HCT116 (cell line): ENCODE measurements around the gene CRHR1. TPM values are rescaled to one million over a fixed set of nuclear protein-coding genes. Genes with fewer than 3 reads are reported as not detected.

Experiments
- ATAC-seq: fragments of 200-7000 bp; cut with Tn5 transposase; 2 replicates; pipeline ENCODE4 v1.9.1; 2020; ENCODE audit warnings: mild to moderate bottlenecking, moderate library complexity
- BruUV-seq: library from RNA; stranded (reverse); fragments of 400-500 nt; replicated peaks from 2 replicates; lab custom pipeline; 2021; lab: Mats Ljungman, UMichigan
- CTCF ChIA-PET: fragments of 300-600 bp; sonication (Branson Sonifier 250); formaldehyde crosslinking; loops from one replicate; lab custom pipeline; 2021; ENCODE audit warnings: antibody characterized with exemption; lab: Charles Lee
- POLR2A ChIA-PET: fragments of 300-600, 350-600 bp; sonication (Branson Sonifier 250); formaldehyde crosslinking; loops from one replicate; lab custom pipeline; 2021; ENCODE audit warnings: antibody characterized with exemption; lab: Charles Lee
- RAD21 ChIA-PET, 2 experiments: fragments of 300-600 bp; sonication (Branson Sonifier 250); formaldehyde crosslinking; loops; one replicate each; lab custom pipeline; 2023; ENCODE audit warnings: low total read pairs in 2 of 2; ENCODE audit not compliant: uncharacterized antibody in 2 of 2, unreplicated experiment in 2 of 2, low non-redundant PET in 1 of 2; lab: Charles Lee
- DNase-seq: peaks from one replicate; pipeline ENCODE4 v3.0.0-alpha.2; 2010; ENCODE audit warnings: low read depth, low spot score
- H2AFZ ChIP-seq: fragments of 200-600 bp; shearing (Covaris generic), sonication (generic); 2 replicates; pipeline ENCODE4 v1.6.1; 2017; ENCODE audit warnings: low read depth, mixed run types, mixed read lengths, antibody characterized with exemption, low read length; ENCODE audit not compliant: poor library complexity, severe bottlenecking
- H3K27ac ChIP-seq: 2 replicates; pipeline ENCODE4 v1.5.1; 2012; ENCODE audit warnings: low read depth, low read length
- H3K27me3 ChIP-seq: fragments of 200-600 bp; sonication (generic); 2 replicates; pipeline ENCODE4 v1.6.1; 2016; ENCODE audit warnings: mixed run types, low read length, mixed read lengths; ENCODE audit not compliant: insufficient read depth
- H3K36me3 ChIP-seq, 2 experiments: fragments of 200-500 bp in 1 of 2; fragments of 200-600 bp in 1 of 2; sonication (Bioruptor generic) in 1 of 2; sonication (generic) in 1 of 2; 2 replicates each; pipeline versions ENCODE4 v1.5.1 to v1.6.1; 2014 to 2016; ENCODE audit warnings: low read length in 2 of 2, inconsistent platforms in 1 of 2, mixed read lengths in 1 of 2, mixed run types in 1 of 2; ENCODE audit not compliant: insufficient read depth in 2 of 2, control insufficient read depth in 1 of 2
- H3K4me1 ChIP-seq, 2 experiments: fragments of 200-600 bp in 1 of 2; sonication (generic) in 1 of 2; 2 replicates each; pipeline versions ENCODE4 v1.5.1 to v1.6.1; 2012 to 2017; ENCODE audit warnings: low read length in 2 of 2, inconsistent platforms in 1 of 2, mild to moderate bottlenecking in 1 of 2, mixed read lengths in 1 of 2, mixed run types in 1 of 2, moderate library complexity in 1 of 2; ENCODE audit not compliant: insufficient read depth in 2 of 2, control insufficient read depth in 1 of 2
- H3K4me2 ChIP-seq: fragments of 200-600 bp; sonication (generic); 2 replicates; pipeline ENCODE4 v1.6.1; 2017; ENCODE audit warnings: mixed run types, low read length, mixed read lengths
- H3K4me3 ChIP-seq, 2 experiments: fragments of 200-600 bp in 1 of 2; sonication (generic) in 1 of 2; replicated peaks in 1 of 2; 2 replicates each; pipeline ENCODE4 v1.5.1; 2011 to 2016; ENCODE audit warnings: low read length in 2 of 2, control low read depth in 1 of 2, low read depth in 1 of 2, mild to moderate bottlenecking in 1 of 2, mixed read lengths in 1 of 2, mixed run types in 1 of 2
- H3K79me2 ChIP-seq: fragments of 200-600 bp; sonication (generic); 2 replicates; pipeline ENCODE4 v1.6.1; 2017; ENCODE audit warnings: mild to moderate bottlenecking, mixed run types, low read length, moderate library complexity, mixed read lengths; ENCODE audit not compliant: insufficient read depth
- H3K9ac ChIP-seq: fragments of 200-600 bp; sonication (generic); 2 replicates; pipeline ENCODE4 v1.6.1; 2016; ENCODE audit warnings: low read length, mixed read lengths
- H3K9me2 ChIP-seq: fragments of 200-600 bp; sonication (generic), shearing (Covaris generic); 2 replicates; pipeline ENCODE4 v1.6.1; 2017; ENCODE audit warnings: mixed run types, mild to moderate bottlenecking, moderate library complexity; ENCODE audit not compliant: insufficient read depth
- H3K9me3 ChIP-seq, 2 experiments: fragments of 200-500 bp in 1 of 2; fragments of 200-600 bp in 1 of 2; sonication (Bioruptor generic) in 1 of 2; sonication (generic) in 1 of 2; 2 replicates each; pipeline ENCODE4 v1.6.1; 2014 to 2017; ENCODE audit warnings: low read length in 2 of 2, mixed read lengths in 2 of 2, inconsistent platforms in 1 of 2, low read depth in 1 of 2, mild to moderate bottlenecking in 1 of 2, mixed run types in 1 of 2, moderate library complexity in 1 of 2; ENCODE audit not compliant: control insufficient read depth in 1 of 2, insufficient read depth in 1 of 2
- H4K20me1 ChIP-seq: fragments of 200-600 bp; sonication (generic), shearing (Covaris generic); 2 replicates; pipeline ENCODE4 v1.6.1; 2017; ENCODE audit warnings: mixed run types, mild to moderate bottlenecking, moderate library complexity; ENCODE audit not compliant: insufficient read depth
- EGR1 ChIP-seq: IDR thresholded peaks from 2 replicates; pipeline ENCODE4 v1.6.1; 2012; ENCODE audit warnings: low read depth
- EZH2 ChIP-seq: fragments of 200-600 bp; sonication (generic); IDR thresholded peaks from 2 replicates; pipeline ENCODE4 v1.6.1; 2017; ENCODE audit warnings: antibody characterized with exemption, mixed run types
- JUND ChIP-seq: IDR thresholded peaks from 2 replicates; pipeline ENCODE4 v1.6.1; 2012
- POLR2AphosphoS5 ChIP-seq: IDR thresholded peaks from 2 replicates; pipeline ENCODE4 v1.6.1; 2011; ENCODE audit warnings: mild to moderate bottlenecking, low read depth, low read length, moderate library complexity
- TCF7L2 ChIP-seq: IDR thresholded peaks from 2 replicates; pipeline ENCODE4 v1.7.0; 2011; ENCODE audit warnings: borderline replicate concordance, inconsistent platforms; ENCODE audit not compliant: insufficient read depth, insufficient read length; ENCODE audit errors: extremely low read depth
- ZFX ChIP-seq: fragments of 450-650 bp; IDR thresholded peaks from 2 replicates; pipeline ENCODE4 v1.6.1; 2017
- intact Hi-C: fragments of 100-400 bp; cut with micrococcal nuclease; formaldehyde crosslinking; loops from 2 replicates; pipeline ENCODE4 v1.10.0; 2022
- total RNA-seq: library from RNA; stranded (reverse); gene quantifications from one replicate; pipeline ENCODE4 v1.2.1, GENCODE V29; 2021; ENCODE audit not compliant: unreplicated experiment
- TF ChIP-seq, protein P1 (sequence below), 3 experiments: fragments of 200-600 bp in 1 of 3; sonication (generic) in 1 of 3; IDR thresholded peaks in 2 of 3; conservative IDR thresholded peaks in 1 of 3; 2 replicates each; pipeline ENCODE4 v1.5.1; 2012 to 2017; ENCODE audit warnings: low read depth in 2 of 3, low read length in 2 of 3, antibody characterized with exemption in 1 of 3, borderline replicate concordance in 1 of 3, control low read depth in 1 of 3, mild to moderate bottlenecking in 1 of 3, mixed read lengths in 1 of 3, mixed run types in 1 of 3, moderate library complexity in 1 of 3; ENCODE audit not compliant: insufficient read depth in 1 of 3

CRHR1 gene
- total RNA-seq, 1 experiment from 2014 or later, result 0.12 TPM

DNA sequence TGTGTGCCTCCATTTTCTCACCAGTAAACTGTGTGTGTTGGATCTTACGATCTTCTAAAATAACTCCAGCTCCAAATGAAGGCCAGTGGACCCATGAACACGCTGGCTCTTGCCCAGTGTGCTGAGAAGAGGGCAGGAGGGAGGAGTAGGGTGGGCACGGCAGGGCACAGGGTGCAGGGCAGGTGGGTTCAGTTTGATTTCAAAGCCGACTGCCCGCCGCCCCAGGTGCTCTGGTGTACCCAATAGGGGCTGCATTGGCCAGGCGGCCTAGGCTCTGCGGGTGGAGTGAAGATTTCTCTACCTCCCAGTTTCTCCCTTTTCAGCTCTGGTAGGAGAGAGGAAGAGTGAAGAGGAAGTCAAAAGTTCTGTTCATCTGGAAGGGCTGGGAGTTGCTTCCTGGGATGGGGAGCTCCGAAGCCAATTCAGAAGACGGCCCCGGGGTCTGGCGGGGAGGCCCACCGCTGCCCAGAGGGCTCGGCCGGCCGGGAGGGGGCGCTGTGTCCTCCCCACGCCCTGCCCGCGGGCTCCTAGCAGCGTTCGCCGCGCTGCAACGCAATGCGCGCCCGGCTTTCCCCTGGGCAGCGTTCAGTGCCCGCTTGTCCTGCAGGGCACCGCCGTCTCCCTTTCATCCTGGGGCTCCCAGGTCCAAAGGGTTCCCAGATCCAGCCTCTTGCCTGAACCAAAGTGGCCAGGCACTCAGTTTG is 1.1 kb upstream of the CRHR1 start:
- RAD21 ChIA-PET, result no interaction called here

More for the DNA sequence above, 1.1 kb upstream of the CRHR1 start:
- H3K4me2 ChIP-seq, result no peak overlapping the region
- ChIA-PET CTCF (no interaction called here), POLR2A (no interaction called here)
- no peaks in the 10 kb centered on the region for H4K20me1 ChIP-seq
- peaks cover 0 to 4% of the 10 kb centered on the region in 2 experiments; a peak in 1 of 4 replicates for H3K4me1 ChIP-seq
- H3K27ac ChIP-seq, result no peak overlapping the region
- no peak overlapping the region for H3K9ac ChIP-seq
- no peaks in the 10 kb centered on the region for H3K9me3 ChIP-seq
- H3K36me3 ChIP-seq, result no peaks in the 10 kb centered on the region
- intact Hi-C loops, result no loop called here
- H3K9me2 ChIP-seq, result no peaks in the 10 kb centered on the region
- no peak overlapping the region for H3K4me3 ChIP-seq
- H3K27me3 ChIP-seq, result peaks cover 5% of the 10 kb centered on the region; the same call in 1 of the 2 replicates
- H3K79me2 ChIP-seq, result no peaks in the 10 kb centered on the region
- no TSS peak for BruUV-seq
- H2AFZ ChIP-seq, result no peak overlapping the region
- peak; percentile 50 for ATAC-seq
- no peak for DNase-seq
- no peak for TF ChIP-seq JUND
- TF ChIP-seq TCF7L2, result no peak
- TF ChIP-seq POLR2AphosphoS5, result no peak
- no peak for TF ChIP-seq ZFX
- TF ChIP-seq, protein P1, sequence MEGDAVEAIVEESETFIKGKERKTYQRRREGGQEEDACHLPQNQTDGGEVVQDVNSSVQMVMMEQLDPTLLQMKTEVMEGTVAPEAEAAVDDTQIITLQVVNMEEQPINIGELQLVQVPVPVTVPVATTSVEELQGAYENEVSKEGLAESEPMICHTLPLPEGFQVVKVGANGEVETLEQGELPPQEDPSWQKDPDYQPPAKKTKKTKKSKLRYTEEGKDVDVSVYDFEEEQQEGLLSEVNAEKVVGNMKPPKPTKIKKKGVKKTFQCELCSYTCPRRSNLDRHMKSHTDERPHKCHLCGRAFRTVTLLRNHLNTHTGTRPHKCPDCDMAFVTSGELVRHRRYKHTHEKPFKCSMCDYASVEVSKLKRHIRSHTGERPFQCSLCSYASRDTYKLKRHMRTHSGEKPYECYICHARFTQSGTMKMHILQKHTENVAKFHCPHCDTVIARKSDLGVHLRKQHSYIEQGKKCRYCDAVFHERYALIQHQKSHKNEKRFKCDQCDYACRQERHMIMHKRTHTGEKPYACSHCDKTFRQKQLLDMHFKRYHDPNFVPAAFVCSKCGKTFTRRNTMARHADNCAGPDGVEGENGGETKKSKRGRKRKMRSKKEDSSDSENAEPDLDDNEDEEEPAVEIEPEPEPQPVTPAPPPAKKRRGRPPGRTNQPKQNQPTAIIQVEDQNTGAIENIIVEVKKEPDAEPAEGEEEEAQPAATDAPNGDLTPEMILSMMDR (IDR thresholded peaks at IDR 0.05 in 2 of 3, conservative IDR thresholded peaks at IDR 0.05 in 1 of 3; ENCODE audit: borderline replicate concordance in 1 of 3, insufficient read depth in 1 of 3, low read depth in 2 of 3, low read length in 2 of 3), result peak in 2 of 3 experiments; percentile 52 to 60; a peak in 4 of 6 replicates
- no peak for TF ChIP-seq EGR1
- no peak for TF ChIP-seq EZH2
